ENCODE data around the gene CACNA2D3.

CACNA2D3 gene

GRCh38 chr3:54531741-54532140 is 409.4 kb downstream of the CACNA2D3 start:
- in situ Hi-C loops (cut with HindIII; ENCODE audit: low sequenced_read_pairs): no loop called here

GRCh38 chr3:54533856-54534255 is 411.5 kb downstream of the CACNA2D3 start:
- H3K4me3 ChIP-seq (ENCODE audit: low read depth, low read length): no peak overlapping the region
- no peak for DNase-seq (ENCODE audit: low read depth, low spot score)
- in situ Hi-C loops (cut with HindIII; ENCODE audit: low sequenced_read_pairs): no loop called here
- TF ChIP-seq CTCF (IDR thresholded peaks at IDR 0.05; ENCODE audit: low read depth, low read length): no peak

More at GRCh38 chr3:54531741-54532140, 409.4 kb downstream of the CACNA2D3 start:
- no peak for DNase-seq (ENCODE audit: low read depth, low spot score)
- no peak overlapping the region for H3K4me3 ChIP-seq (ENCODE audit: low read depth, low read length)
- TF ChIP-seq CTCF (IDR thresholded peaks at IDR 0.05; ENCODE audit: low read depth, low read length): no peak

GRCh38 chr3:54535619-54536018 is 413.3 kb downstream of the CACNA2D3 start:
- DNase-seq (ENCODE audit: low read depth, low spot score): no peak
- no peak for TF ChIP-seq CTCF (IDR thresholded peaks at IDR 0.05; ENCODE audit: low read depth, low read length)
- H3K4me3 ChIP-seq (ENCODE audit: low read depth, low read length): no peak overlapping the region
- in situ Hi-C loops (cut with HindIII; ENCODE audit: low sequenced_read_pairs): no loop called here

- DNase-seq (ENCODE audit: low read depth, low spot score): no peak
- in situ Hi-C loops (cut with HindIII; ENCODE audit: low sequenced_read_pairs): no loop called here
- no peak for TF ChIP-seq CTCF (IDR thresholded peaks at IDR 0.05; ENCODE audit: low read depth, low read length)
- H3K4me3 ChIP-seq (ENCODE audit: low read depth, low read length): no peak overlapping the region
These were observed 414.1 kb downstream of the CACNA2D3 start for GRCh38 chr3:54536450-54536849.

- DNase-seq (ENCODE audit: low read depth, low spot score): no peak
- in situ Hi-C loops (cut with HindIII; ENCODE audit: low sequenced_read_pairs): no loop called here
- no peak overlapping the region for H3K4me3 ChIP-seq (ENCODE audit: low read depth, low read length)
- TF ChIP-seq CTCF (IDR thresholded peaks at IDR 0.05; ENCODE audit: low read depth, low read length): no peak
These were observed 415.2 kb downstream of the CACNA2D3 start for GRCh38 chr3:54537506-54537905.

GRCh38 chr3:54538346-54538745 is 416.0 kb downstream of the CACNA2D3 start:
- no peak overlapping the region for H3K4me3 ChIP-seq (ENCODE audit: low read depth, low read length)
- no peak for DNase-seq (ENCODE audit: low read depth, low spot score)
- in situ Hi-C loops (cut with HindIII; ENCODE audit: low sequenced_read_pairs): no loop called here
- TF ChIP-seq CTCF (IDR thresholded peaks at IDR 0.05; ENCODE audit: low read depth, low read length): no peak

GRCh38 chr3:54541369-54541768 is 419.0 kb downstream of the CACNA2D3 start:
- TF ChIP-seq CTCF (IDR thresholded peaks at IDR 0.05; ENCODE audit: low read depth, low read length): no peak

More at GRCh38 chr3:54541369-54541768, 419.0 kb downstream of the CACNA2D3 start:
- no peak overlapping the region for H3K4me3 ChIP-seq (ENCODE audit: low read depth, low read length)
- in situ Hi-C loops (cut with HindIII; ENCODE audit: low sequenced_read_pairs): no loop called here
- no peak for DNase-seq (ENCODE audit: low read depth, low spot score)
